AG08395 (cell line): ENCODE measurements around the gene RNF224.

Experiments
- DNase-seq: peaks from one replicate; pipeline ENCODE4 v3.0.0; 2012; ENCODE audit warnings: mixed read lengths, low spot score

Gene RNF224

GRCh38 chr9:137215196-137215986 lies 11.9 kb upstream of the RNF224 start:
- DNase-seq: no peak

DNA sequence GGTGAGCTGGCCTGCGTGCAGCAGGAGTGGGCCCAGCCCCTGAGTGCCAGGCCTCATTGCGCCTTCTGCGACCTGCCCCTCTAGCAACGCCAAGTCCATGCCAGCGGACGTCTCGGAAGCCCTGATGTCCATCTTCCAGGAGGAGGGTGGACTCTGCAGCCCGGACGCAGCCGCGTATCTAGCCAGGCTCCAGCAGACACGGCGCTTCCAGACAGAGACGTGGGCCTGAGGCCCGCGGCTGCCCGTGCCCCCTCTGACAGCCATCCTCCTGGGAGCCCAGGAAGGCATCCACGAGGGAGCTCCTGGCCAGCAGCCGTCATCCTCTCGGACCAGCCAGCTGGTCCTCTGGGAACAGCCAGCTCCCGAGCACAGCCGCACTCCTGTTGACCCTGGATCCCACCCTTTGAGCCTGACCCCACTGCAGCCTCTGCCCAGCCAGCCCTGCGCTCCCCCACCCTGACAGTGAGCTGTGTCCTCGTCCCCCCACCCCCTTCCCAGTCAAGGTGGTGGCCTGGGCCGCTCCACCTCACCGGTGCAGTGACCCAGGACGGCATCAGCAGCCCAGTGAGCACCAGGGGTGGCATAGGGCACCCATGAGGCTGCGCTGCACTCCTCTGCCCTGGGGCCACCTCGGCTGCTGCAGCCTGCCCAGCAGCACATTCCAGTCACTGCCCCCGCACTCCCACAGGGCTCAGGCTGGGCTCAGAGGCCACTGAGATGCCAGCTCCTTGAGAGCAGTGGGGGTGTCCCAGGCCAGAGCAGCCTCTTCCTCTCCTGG lies 10.9 kb upstream of the RNF224 start:
- DNase-seq: no peak

GRCh38 chr9:137217276-137218211 lies 9.8 kb upstream of the RNF224 start:
- DNase-seq: peak; percentile 72

- no peak for DNase-seq
Measured at GRCh38 chr9:137218212-137218753, 9.0 kb upstream of the RNF224 start.

DNA sequence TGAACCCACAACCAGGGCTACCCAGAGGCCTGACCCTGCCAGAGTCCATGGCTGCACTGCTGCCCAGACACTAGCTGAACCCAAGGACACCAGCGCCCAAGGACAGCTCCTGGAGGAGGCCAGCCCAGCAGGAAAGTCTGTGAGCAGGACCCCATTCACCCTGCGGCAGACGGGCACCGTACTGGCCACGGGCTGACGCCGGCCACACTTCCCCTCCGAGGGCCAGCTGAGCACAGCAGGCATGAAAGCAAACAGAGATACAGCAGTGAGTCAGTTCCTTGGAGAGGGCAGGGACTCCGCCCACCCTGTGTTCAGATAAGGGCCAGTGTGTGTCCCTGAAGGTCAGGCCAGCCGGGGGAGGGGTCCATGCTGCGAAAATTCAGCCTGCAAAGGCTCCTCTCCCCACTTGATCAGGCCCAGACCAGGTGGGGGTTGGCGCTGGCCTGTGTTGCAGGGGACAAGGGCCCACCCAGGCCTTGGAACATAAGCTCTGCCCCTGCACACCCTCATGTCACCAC lies 8.5 kb upstream of the RNF224 start:
- DNase-seq: no peak

GRCh38 chr9:137219757-137220316 lies 7.5 kb upstream of the RNF224 start:
- DNase-seq: no peak

DNA sequence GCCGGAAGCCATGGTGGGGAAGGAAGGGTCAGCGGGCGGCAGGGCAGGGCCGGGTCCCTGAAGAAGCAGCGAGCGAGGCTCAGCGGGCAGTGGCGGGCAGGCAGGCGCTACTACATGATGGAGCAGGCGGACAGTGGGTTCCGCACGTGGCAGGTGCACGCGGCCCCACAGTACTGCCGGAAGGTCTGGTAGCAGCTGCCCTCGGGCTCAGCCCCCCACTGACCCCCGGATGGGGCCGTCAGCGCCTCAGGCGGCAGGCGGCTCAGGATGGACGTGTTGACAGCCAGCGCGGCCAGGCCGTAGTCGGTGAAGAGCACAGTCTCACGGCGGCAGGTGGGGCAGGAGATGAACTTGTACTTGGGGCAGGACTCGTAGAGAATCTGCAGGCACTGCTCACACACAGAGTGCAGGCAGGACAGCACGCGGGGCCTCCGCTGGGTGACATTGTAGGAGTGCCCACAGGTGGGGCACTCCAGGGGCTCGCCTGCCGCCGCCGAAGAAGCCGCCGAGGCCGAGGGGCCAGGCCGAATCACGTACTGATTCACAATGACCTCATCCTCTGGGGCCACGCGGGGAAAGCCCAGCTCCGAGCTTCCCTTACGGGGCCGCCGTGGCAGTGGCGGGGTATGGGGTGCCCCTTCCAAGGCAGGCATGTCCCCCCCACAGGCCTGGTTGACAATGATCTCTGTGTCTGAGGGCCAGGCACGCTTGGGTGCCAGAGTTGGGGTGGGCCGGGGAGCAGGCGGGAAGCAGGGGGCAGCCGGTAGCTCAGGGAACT lies 6.8 kb upstream of the RNF224 start:
- no peak for DNase-seq

GRCh38 chr9:137221095-137221505 lies 6.2 kb upstream of the RNF224 start:
- DNase-seq: no peak

- no peak for DNase-seq
Measured at GRCh38 chr9:137221506-137222111, 5.7 kb upstream of the RNF224 start.

GRCh38 chr9:137222190-137223077 lies 4.9 kb upstream of the RNF224 start, which contains the start of gene RNF208:
Gene RNF208 (minus strand): TSS chr9:137222240. CDS start chr9:137221212, 1,028 bp downstream.
- DNase-seq: no peak

DNA sequence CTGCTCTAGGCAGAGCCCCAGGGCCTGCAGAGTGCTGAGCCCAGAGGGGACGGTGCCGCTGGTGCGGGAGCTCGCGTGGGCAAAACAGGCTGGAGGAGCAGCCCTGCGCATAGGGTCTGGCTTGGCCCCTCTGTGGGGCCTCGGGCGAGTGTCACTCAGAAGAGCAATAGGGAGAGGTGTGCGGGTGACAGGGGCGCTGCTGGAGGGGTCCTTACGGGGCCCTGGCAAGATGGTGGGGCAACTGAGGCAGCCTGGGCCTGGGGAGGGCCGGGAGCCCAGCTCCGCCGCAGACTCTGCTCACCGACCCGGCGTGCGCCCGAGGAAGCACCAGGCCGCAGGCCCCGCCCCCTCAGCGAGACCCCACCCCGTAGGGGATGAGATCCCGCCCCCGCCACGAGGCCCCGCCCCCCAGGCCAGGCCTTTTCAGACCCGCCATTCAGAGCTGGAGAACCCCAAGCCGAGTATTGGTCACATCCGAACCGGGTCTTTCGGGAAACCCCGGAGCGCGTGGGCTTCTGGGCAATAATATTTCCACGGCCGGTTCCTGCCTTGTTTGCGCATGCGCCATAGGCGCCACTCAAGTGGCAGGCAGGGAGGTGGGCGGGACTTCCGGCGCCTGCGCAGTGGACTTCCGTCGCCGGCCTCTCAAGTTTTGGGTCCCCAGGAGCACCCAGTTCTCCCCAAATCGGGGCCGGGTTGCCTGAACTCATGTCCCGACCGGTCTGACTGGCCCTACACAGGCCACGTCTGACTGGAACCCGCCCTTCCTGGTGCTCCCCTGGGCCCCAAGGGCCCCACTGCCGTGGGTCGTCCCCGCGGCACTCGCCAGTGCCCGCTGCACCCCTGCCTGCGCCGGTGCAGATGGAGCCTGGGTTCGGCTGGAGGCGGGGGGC lies 4.0 kb upstream of the RNF224 start:
- peak; percentile 99 for DNase-seq

DNA sequence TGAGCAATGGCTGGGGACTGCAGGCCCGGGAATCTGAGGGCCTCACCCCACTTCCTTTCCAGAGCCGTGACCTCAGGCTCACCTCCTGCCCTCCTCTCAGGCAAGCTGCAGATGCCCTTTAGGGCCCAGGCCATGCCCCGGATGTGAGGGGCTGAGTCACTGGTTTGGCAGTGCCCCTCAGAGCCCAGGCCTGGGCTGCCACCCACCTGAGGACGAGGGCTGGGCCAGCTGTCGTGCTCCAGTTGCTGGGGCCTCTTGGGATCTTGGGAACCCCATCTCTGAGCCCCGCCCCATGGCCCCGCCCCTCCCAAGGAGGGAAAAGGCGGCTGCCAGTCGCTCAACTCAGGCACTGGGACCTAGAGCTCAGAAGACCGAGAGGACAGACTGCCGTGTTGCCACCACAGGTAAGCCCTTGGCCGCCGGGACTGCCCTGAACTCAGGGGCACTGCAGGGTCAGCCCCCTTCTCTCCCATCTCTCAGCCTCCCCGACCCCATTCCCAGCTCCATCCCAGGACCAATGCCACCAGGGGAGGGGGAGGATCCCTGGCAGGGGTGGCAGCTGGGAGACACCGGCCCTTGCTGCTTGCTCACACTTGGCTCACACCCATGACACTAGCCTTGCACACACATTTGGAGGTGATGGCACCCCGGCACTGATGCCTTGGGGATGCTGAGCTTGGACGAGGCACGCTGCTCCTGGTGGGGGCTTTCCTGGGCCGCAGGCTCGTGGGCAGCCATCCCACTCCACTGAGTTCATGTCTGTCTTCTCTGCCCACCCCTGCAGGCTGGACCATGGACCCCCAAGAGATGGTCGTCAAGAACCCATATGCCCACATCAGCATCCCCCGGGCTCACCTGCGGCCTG lies 2.2 kb upstream of the RNF224 start, which contains the start of gene CYSRT1:
Gene CYSRT1 (plus strand): TSS at position 345 of the 865 bp plus-strand sequence. CDS start 448 bp downstream, at position 793.
- DNase-seq: no peak

DNA sequence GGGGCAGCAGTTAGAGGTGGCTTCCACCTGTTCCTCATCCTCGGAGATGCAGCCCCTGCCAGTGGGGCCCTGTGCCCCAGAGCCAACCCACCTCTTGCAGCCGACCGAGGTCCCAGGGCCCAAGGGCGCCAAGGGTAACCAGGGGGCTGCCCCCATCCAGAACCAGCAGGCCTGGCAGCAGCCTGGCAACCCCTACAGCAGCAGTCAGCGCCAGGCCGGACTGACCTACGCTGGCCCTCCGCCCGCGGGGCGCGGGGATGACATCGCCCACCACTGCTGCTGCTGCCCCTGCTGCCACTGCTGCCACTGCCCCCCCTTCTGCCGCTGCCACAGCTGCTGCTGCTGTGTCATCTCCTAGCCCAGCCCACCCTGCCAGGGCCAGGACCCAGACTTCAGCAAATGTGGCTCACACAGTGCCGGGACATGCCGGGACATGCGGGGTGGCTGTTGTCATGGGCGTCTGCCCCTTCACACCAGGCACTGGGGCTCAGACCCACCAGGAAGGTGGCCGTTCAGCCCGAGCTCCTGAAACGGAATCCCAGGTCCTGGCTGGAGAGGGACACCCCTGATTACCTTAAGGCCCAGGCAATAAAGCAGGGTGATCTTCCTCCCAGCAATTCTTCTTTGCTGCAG lies 1.5 kb upstream of the RNF224 start:
- no peak for DNase-seq

- DNase-seq: peak; percentile 10
Measured at GRCh38 chr9:137226338-137227053, 806 bp upstream of the RNF224 start.

DNA sequence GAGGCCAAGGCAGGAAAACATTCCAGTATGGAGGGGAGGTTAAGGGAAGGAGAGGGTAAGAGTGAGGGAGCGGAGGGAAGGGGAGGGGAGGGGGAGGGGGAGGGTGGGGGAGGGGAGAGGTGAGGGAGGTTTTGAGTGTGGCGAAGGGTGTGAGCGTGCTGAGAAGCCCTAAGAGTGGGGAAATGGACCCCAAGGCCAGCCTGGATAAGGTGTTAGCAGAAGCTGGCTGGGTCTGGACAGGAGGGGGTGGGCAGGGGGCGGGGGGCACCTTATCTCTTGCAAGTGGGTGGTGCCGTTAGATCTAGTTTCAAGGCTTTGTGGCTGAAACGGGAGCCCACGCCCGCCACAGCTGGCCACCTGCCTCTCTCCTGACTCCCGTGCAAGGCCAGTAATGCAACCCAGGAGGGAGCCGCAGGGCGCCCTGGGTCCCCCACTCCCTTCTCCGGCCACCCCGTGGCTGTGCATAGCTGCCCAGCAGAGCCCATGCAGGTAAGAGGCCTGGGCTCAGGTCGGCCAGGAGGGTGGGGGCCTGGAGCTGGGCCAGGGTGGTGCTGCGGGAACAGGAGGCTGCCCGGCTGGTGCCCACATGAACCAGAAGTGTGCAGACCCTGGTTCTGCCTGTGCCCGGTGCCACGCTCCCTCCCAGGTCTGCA lies 677 bp downstream of the RNF224 start:
- DNase-seq: no peak
